GM12872 (cell line): Measurements from ENCODE around the gene OLFM1.

Source experiments
- CTCF ChIP-seq: IDR thresholded peaks from 3 replicates; pipeline ENCODE4 v1.5.1; 2011; ENCODE audit warnings: low read depth, mild to moderate bottlenecking, low read length, moderate library complexity; ENCODE audit not compliant: insufficient read depth

Gene OLFM1

DNA sequence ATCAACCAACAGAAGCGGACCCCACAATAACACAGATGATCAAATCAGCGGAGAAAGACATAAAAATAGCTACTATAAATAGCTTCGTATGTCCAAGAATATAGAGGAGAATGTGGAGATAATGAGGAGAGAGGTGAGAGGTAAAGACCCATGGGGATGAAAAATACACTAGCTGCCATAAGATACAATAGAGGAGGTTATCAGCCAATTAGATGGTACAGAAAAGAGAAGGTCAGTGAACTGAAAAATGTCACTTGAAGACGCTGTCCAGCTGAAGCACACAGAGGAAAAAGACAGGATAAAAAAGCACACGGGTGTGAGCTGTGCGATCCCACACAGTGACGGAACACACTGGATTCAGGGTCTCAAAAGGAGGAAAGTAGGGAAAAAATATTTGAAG is 73.4 kb downstream of the OLFM1 start:
- TF ChIP-seq CTCF = no peak

- TF ChIP-seq CTCF = no peak
Observed at GRCh38 chr9:135163023-135163780, 75.7 kb downstream of the OLFM1 start.

DNA sequence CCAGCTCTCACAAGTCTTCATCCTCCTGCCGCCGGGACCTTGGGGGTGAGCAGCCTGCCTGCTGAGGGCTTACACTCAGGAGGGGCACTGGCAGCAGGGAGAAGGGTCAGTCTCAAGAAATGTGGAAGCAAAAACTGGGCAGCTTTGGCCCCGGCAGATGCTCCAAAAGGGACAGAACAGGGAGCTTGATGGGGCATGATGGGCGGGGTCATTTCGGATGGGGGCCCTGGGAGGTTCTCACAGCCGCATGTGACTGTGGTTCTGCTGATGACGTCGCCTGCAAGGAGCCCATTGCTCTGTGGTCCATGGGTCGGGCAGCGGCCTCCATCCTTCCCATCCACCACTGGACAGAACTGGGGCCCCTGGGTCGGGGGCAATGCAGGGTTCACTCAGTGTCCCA is 76.6 kb downstream of the OLFM1 start:
- no peak for TF ChIP-seq CTCF

DNA sequence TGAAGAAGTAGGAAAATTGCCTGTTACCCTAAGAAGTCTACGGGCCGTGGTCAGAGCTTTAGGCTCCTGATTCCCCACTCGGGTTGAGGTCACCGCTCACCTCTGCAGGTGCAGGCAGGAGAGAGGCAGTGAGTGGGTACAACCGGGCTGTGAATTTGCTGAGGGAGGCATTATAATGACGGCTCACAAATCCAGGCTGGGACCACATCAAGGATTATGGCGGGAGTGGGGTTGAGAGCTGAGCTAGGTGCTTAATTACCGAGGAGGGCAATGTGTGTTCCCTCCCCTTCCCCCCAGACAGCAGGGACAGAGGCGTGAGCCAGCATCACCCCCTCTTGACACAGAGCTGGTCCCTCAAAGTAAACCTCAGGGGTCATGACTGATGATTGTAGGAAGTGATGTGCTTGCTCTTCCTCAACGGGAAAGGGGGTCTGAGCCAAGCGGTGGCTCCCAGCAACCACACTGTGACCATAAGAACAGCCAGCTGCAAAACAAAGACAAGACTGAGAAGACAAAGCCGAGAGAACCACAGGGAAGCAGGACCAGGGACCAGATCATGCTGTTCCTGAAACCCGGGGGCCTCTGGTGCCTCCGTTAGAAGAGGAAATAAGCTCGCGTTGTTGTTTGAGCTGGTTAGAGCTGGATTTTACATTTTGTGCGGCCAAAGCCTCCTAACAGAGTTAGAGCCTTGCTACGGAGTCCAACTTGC is 77.7 kb downstream of the OLFM1 start:
- no peak for TF ChIP-seq CTCF

DNA sequence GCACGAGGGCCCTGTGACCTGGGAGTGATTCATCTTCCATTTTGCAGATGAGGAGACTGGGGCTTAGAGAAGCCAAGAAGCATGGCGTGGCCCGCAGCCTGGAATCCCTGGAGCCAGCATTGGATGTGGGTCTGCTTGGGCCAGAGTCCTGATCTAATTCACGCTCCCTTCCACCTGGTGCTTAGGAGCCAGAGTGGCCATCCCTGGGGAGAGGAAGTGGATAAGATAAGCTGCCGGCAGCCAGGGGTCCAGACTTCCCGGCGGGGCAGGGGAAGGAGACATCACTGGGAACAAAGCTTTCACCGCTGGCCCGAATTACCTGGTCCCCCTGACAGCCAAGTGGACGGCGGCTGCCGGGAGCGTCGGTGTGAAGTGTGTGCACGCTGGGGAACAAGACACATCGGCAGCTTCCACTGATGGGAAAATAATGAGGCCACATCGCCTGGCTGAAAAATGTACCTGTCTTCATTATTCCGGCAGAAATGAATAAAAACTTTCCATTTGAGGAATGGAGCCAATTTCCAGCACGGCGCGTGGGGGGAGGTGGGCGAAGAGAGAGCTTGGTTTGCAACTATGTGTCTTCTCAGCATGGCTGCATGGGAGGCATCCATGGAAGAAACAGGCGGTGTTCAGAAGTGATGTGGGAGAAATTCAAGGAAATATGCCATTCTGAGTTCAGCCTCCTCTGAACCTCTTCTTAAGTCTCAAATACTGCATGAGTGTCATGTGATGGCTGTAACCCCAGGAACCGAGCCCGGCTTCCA is 78.5 kb downstream of the OLFM1 start:
- no peak for TF ChIP-seq CTCF

DNA sequence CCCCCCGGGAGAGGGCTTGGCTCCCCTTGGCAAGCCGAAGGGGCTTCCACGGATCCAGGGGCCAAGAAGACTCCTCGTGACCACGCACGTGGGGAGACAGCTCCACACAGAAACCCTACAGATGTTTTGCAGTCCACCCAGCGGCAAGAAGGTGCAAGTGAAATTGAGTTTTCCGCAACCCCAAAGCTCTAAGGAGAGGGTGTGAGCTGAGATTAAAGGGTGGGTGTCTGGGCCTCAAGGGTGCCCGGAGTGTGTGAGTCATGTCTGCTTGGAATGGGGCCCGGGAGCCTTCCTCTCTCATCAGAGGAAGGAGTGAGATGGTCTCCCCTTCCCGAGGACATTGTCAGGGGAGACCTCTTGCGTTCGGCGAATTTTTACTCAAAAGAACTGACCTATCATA is 79.1 kb downstream of the OLFM1 start:
- TF ChIP-seq CTCF = no peak

DNA sequence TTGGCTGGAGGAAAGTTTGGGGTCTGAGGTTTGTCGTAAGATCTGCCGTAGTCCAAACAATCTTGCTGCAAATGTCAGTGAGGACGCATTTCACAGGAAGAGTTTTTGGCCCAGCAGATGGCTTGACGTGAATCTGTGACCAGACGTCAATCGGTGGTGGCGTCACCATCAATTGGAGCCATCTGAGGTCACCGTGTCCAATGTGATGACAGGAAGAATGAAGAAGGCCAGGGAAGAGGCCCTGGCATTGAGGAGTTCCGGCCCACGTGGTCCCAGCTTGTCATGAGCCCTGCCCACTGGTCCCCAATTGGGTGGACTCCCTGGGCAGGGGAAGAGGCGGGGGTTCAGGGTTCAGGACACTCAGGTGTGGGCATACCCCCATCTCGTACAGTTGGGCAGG is 79.9 kb downstream of the OLFM1 start:
- TF ChIP-seq CTCF = no peak
